Measurements from ENCODE around the gene FRZB.

Gene FRZB

GRCh38 chr2:182913064-182913463 is 46.6 kb upstream of the FRZB start:
- Histone ChIP-seq H3F3A (ENCODE audit: insufficient read depth, low read length) (no peaks in the 10 kb centered on the region), H3K9me3 (ENCODE audit: low read length) (no peaks in the 10 kb centered on the region), H4K20me1 (ENCODE audit: insufficient read depth, low read length) (no peaks in the 10 kb centered on the region), H3K9ac (ENCODE audit: low read length) (no peak overlapping the region), H3K4me2 (ENCODE audit: low read length) (no peak overlapping the region), H2AFZ (ENCODE audit: low read length) (no peak overlapping the region), H3K9me2 (ENCODE audit: low read depth, low read length) (no peaks in the 10 kb centered on the region), H3K4me3 (ENCODE audit: low read depth, low read length, poor library complexity, severe bottlenecking) (no peak overlapping the region), H3K4me1 (ENCODE audit: insufficient read depth, low read length, severe bottlenecking) (no peaks in the 10 kb centered on the region), H3K27me3 (ENCODE audit: insufficient read depth, low read length) (no peaks in the 10 kb centered on the region), H3K27ac (ENCODE audit: low read depth, low read length, poor library complexity, severe bottlenecking) (no peak overlapping the region), H3K36me3 (ENCODE audit: insufficient read depth, low read length) (no peaks in the 10 kb centered on the region), H3K79me2 (ENCODE audit: insufficient read depth, low read length) (no peaks in the 10 kb centered on the region)
- TF ChIP-seq CTCF (IDR thresholded peaks at IDR 0.05; ENCODE audit: low read length) (no peak), EZH2 (IDR thresholded peaks at IDR 0.05; ENCODE audit: borderline replicate concordance, low read length) (no peak)

GRCh38 chr2:182912518-182912915 is 46.1 kb upstream of the FRZB start:
- H3K4me1 ChIP-seq (ENCODE audit: insufficient read depth, low read length, severe bottlenecking), result no peaks in the 10 kb centered on the region
- H3K27ac ChIP-seq (ENCODE audit: low read depth, low read length, poor library complexity, severe bottlenecking), result no peak overlapping the region
- no peak overlapping the region for H3K4me2 ChIP-seq (ENCODE audit: low read length)
- no peak overlapping the region for H2AFZ ChIP-seq (ENCODE audit: low read length)
- H3K9ac ChIP-seq (ENCODE audit: low read length), result no peak overlapping the region
- H3K9me2 ChIP-seq (ENCODE audit: low read depth, low read length), result no peaks in the 10 kb centered on the region
- TF ChIP-seq CTCF (IDR thresholded peaks at IDR 0.05; ENCODE audit: low read length), result no peak
- no peak for TF ChIP-seq EZH2 (IDR thresholded peaks at IDR 0.05; ENCODE audit: borderline replicate concordance, low read length)
- H3K79me2 ChIP-seq (ENCODE audit: insufficient read depth, low read length), result no peaks in the 10 kb centered on the region
- H3K27me3 ChIP-seq (ENCODE audit: insufficient read depth, low read length), result no peaks in the 10 kb centered on the region
- no peaks in the 10 kb centered on the region for H4K20me1 ChIP-seq (ENCODE audit: insufficient read depth, low read length)
- H3K9me3 ChIP-seq (ENCODE audit: low read length), result no peaks in the 10 kb centered on the region
- no peak overlapping the region for H3K4me3 ChIP-seq (ENCODE audit: low read depth, low read length, poor library complexity, severe bottlenecking)
- no peaks in the 10 kb centered on the region for H3F3A ChIP-seq (ENCODE audit: insufficient read depth, low read length)
- no peaks in the 10 kb centered on the region for H3K36me3 ChIP-seq (ENCODE audit: insufficient read depth, low read length)

- Histone ChIP-seq H3K9ac (ENCODE audit: low read length) (no peak overlapping the region), H3K27me3 (ENCODE audit: insufficient read depth, low read length) (no peaks in the 10 kb centered on the region), H3K4me1 (ENCODE audit: insufficient read depth, low read length, severe bottlenecking) (no peaks in the 10 kb centered on the region), H3K9me3 (ENCODE audit: low read length) (no peaks in the 10 kb centered on the region), H2AFZ (ENCODE audit: low read length) (no peak overlapping the region), H3K4me3 (ENCODE audit: low read depth, low read length, poor library complexity, severe bottlenecking) (no peak overlapping the region), H3K79me2 (ENCODE audit: insufficient read depth, low read length) (no peaks in the 10 kb centered on the region), H3K4me2 (ENCODE audit: low read length) (no peak overlapping the region), H3F3A (ENCODE audit: insufficient read depth, low read length) (no peaks in the 10 kb centered on the region), H3K9me2 (ENCODE audit: low read depth, low read length) (no peaks in the 10 kb centered on the region), H3K27ac (ENCODE audit: low read depth, low read length, poor library complexity, severe bottlenecking) (no peak overlapping the region), H3K36me3 (ENCODE audit: insufficient read depth, low read length) (no peaks in the 10 kb centered on the region), H4K20me1 (ENCODE audit: insufficient read depth, low read length) (no peaks in the 10 kb centered on the region)
- TF ChIP-seq CTCF (IDR thresholded peaks at IDR 0.05; ENCODE audit: low read length), result no peak
- no peak for TF ChIP-seq EZH2 (IDR thresholded peaks at IDR 0.05; ENCODE audit: borderline replicate concordance, low read length)
Measured at GRCh38 chr2:182911813-182912517, 45.5 kb upstream of the FRZB start.

All from OCI-LY1 (cell line).